Fibroblast of lung (primary cell): ENCODE data around the gene EPHB1.

Experiments used
- CTCF ChIP-seq, 2 donors: IDR thresholded peaks in 1 of 2; conservative IDR thresholded peaks in 1 of 2; 1 replicate in 1 of 2; 2 replicates in 1 of 2; pipeline ENCODE4 v1.5.1; 2011 to 2012; ENCODE audit warnings: low read length in 2 of 2, control low read depth in 1 of 2, inconsistent platforms in 1 of 2, low read depth in 1 of 2, mild to moderate bottlenecking in 1 of 2
- EZH2 ChIP-seq: IDR thresholded peaks from 2 replicates; pipeline ENCODE4 v1.5.1; 2012; ENCODE audit warnings: low read length, control low read depth, mild to moderate bottlenecking; ENCODE audit errors: missing control alignments

DNA sequence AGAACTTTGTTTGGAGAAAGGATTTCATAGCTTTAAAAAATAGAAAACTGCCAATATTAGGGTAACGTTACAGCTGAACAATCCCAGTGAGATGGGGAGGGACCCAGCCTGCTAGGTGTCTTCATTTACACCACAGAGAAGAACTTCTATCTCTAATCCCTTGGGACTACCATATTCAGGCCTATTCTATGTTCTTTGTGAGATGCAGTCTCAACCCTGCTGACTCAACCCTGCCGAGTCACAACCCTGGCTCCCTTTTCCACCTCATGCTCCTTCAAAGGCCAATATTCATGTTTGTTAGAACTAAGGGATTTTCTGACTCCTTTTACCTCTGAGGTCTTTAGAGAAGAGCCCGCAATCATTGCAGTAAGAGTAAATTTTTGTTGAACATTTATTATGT, 350.5 kb downstream of the EPHB1 start:
- TF ChIP-seq CTCF (conservative IDR thresholded peaks at IDR 0.05 in 1 of 2, IDR thresholded peaks at IDR 0.05 in 1 of 2; ENCODE audit: low read depth in 1 of 2, low read length in 2 of 2), result no peak
- no peak for TF ChIP-seq EZH2
